PC-9 (cell line): ENCODE measurements around the gene UBE3C. TPM values are rescaled to one million over a fixed set of nuclear protein-coding genes. Genes with fewer than 3 reads are reported as not detected.

Experiments
- BruUV-seq: library from RNA; stranded (reverse); fragments of 400-500 nt; replicated peaks from 2 replicates; lab custom pipeline; 2021; lab: Mats Ljungman, UMichigan
- CTCF ChIA-PET: fragments of 300-600 bp; sonication (Branson Sonifier 250); formaldehyde crosslinking; loops from one replicate; lab custom pipeline; 2022; ENCODE audit warnings: antibody characterized with exemption; lab: Charles Lee
- POLR2A ChIA-PET: fragments of 300-600 bp; sonication (Branson Sonifier 250); formaldehyde crosslinking; loops from one replicate; lab custom pipeline; 2022; ENCODE audit warnings: antibody characterized with exemption; ENCODE audit not compliant: unreplicated experiment; lab: Charles Lee
- DNase-seq, 2 experiments: peaks; one replicate each; pipeline versions ENCODE4 v3.0.0 to v3.0.0-alpha.2; 2015 to 2022; ENCODE audit warnings: mixed read lengths in 1 of 2
- H2AFZ ChIP-seq: fragments of 200-600 bp; sonication (generic); 2 replicates; pipeline ENCODE4 v1.8.1; 2017; ENCODE audit warnings: antibody characterized with exemption
- H3F3A ChIP-seq: fragments of 200-600 bp; sonication (generic); 2 replicates; pipeline ENCODE4 v1.8.1; 2017; ENCODE audit warnings: antibody characterized with exemption, mild to moderate bottlenecking, low read depth; ENCODE audit not compliant: insufficient read depth
- H3K27ac ChIP-seq: fragments of 200-600 bp; sonication (generic); 2 replicates; pipeline ENCODE4 v1.6.1; 2016; ENCODE audit warnings: mixed run types
- H3K27me3 ChIP-seq: fragments of 200-600 bp; sonication (generic); 2 replicates; pipeline ENCODE4 v1.6.1; 2016; ENCODE audit warnings: low read depth, mixed run types; ENCODE audit not compliant: insufficient read depth
- H3K36me3 ChIP-seq: fragments of 200-600 bp; sonication (generic); 2 replicates; pipeline ENCODE4 v1.6.1; 2016; ENCODE audit warnings: low read depth, mixed run types
- H3K4me1 ChIP-seq: fragments of 200-600 bp; sonication (generic); replicated peaks from 2 replicates; pipeline ENCODE4 v1.6.1; 2016; ENCODE audit warnings: mixed run types; ENCODE audit not compliant: insufficient read depth
- H3K4me2 ChIP-seq: fragments of 200-600 bp; sonication (generic); 2 replicates; pipeline ENCODE4 v1.6.1; 2017; ENCODE audit warnings: mixed run types
- H3K4me3 ChIP-seq: fragments of 200-600 bp; sonication (generic); 2 replicates; pipeline ENCODE4 v1.6.1; 2016; ENCODE audit warnings: mixed run types
- H3K79me2 ChIP-seq: fragments of 200-600 bp; sonication (generic); 2 replicates; pipeline ENCODE4 v1.6.1; 2017; ENCODE audit warnings: low read depth, mixed run types
- H3K9me2 ChIP-seq: fragments of 200-600 bp; sonication (generic); 2 replicates; pipeline ENCODE4 v1.8.1; 2017; ENCODE audit warnings: mild to moderate bottlenecking; ENCODE audit not compliant: insufficient read depth
- H3K9me3 ChIP-seq: fragments of 200-600 bp; sonication (generic); 2 replicates; pipeline ENCODE4 v1.8.1; 2016; ENCODE audit warnings: low read depth; ENCODE audit not compliant: insufficient read depth
- H4K20me1 ChIP-seq: fragments of 200-600 bp; sonication (generic); 2 replicates; pipeline ENCODE4 v1.8.1; 2017; ENCODE audit not compliant: insufficient read depth
- CTCF ChIP-seq: fragments of 200-600 bp; sonication (generic); conservative IDR thresholded peaks from 2 replicates; pipeline ENCODE4 v1.6.1; 2017; ENCODE audit warnings: mixed run types, antibody characterized with exemption, mild to moderate bottlenecking, moderate library complexity
- EZH2 ChIP-seq: fragments of 200-600 bp; sonication (generic); IDR thresholded peaks from 2 replicates; pipeline ENCODE4 v1.8.0; 2017; ENCODE audit warnings: antibody characterized with exemption, low read depth
- intact Hi-C: fragments of 100-400 bp; cut with micrococcal nuclease; formaldehyde crosslinking; loops from one replicate; pipeline ENCODE4 v1.10.0; 2022; ENCODE audit not compliant: unreplicated experiment
- total RNA-seq: library from RNA; stranded (reverse); gene quantifications from 2 replicates; pipeline ENCODE4 v1.2.3, GENCODE V29; 2021

Gene UBE3C
- total RNA-seq, 1 experiment from 2014 or later = 77.6 TPM

- H3K36me3 ChIP-seq = 0 out of 2 replicates have a peak, but pooled peaks cover 11% of the 10 kb centered on the region
- no peak overlapping the region for H2AFZ ChIP-seq
- H3F3A ChIP-seq = peaks cover 17% of the 10 kb centered on the region
- peaks cover 3% of the 10 kb centered on the region; the same call in 1 of the 2 replicates for H4K20me1 ChIP-seq
- H3K4me3 ChIP-seq = no peak overlapping the region
- 0 out of 2 replicates have a peak, but pooled peaks cover 5% of the 10 kb centered on the region for H3K79me2 ChIP-seq
- no peak for DNase-seq
- CTCF ChIA-PET = interaction anchor here (0.7 kb wide), 1 partner anchor 28 kb away, joined by 4 read pairs; no protein-coding TSS in a partner anchor
- TF ChIP-seq CTCF = no peak
- H3K27ac ChIP-seq = no peak overlapping the region
- no TSS peak for BruUV-seq
- no peaks in the 10 kb centered on the region for H3K9me2 ChIP-seq
- POLR2A ChIA-PET = no interaction called here
- no peak overlapping the region for H3K4me2 ChIP-seq
- intact Hi-C loops = no loop called here
- no peaks in the 10 kb centered on the region for H3K27me3 ChIP-seq
- H3K9me3 ChIP-seq = no peaks in the 10 kb centered on the region
- no peaks in the 10 kb centered on the region for H3K4me1 ChIP-seq
Measured at GRCh38 chr7:157241631-157242030, 102.9 kb downstream of the UBE3C start.

GRCh38 chr7:157244516-157245294, 106.0 kb downstream of the UBE3C start:
- H3K79me2 ChIP-seq = no peaks in the 10 kb centered on the region
- no peak overlapping the region for H2AFZ ChIP-seq
- TF ChIP-seq EZH2 (no peak), CTCF (no peak)
- no peak for DNase-seq
- no peaks in the 10 kb centered on the region for H3K4me1 ChIP-seq
- no peaks in the 10 kb centered on the region for H3K9me2 ChIP-seq
- no peak overlapping the region for H3K4me3 ChIP-seq
- peak overlapping the region; percentile 34 for H3K27ac ChIP-seq
- no peak overlapping the region for H3K4me2 ChIP-seq
- no peaks in the 10 kb centered on the region for H3K9me3 ChIP-seq
- intact Hi-C loops = no loop called here
- H4K20me1 ChIP-seq = no peaks in the 10 kb centered on the region
- H3F3A ChIP-seq = peaks cover 27% of the 10 kb centered on the region
- ChIA-PET CTCF (no interaction called here), POLR2A (no interaction called here)
- no TSS peak for BruUV-seq
- H3K27me3 ChIP-seq = no peaks in the 10 kb centered on the region
- H3K36me3 ChIP-seq = 0 out of 2 replicates have a peak, but pooled peaks cover 11% of the 10 kb centered on the region

- Histone ChIP-seq H3K9me3 (no peaks in the 10 kb centered on the region), H2AFZ (no peak overlapping the region), H3K36me3 (peaks cover 13% of the 10 kb centered on the region), H3K4me2 (no peak overlapping the region), H3K4me3 (no peak overlapping the region), H4K20me1 (peaks cover 6% of the 10 kb centered on the region; the same call in 1 of the 2 replicates), H3K4me1 (no peaks in the 10 kb centered on the region), H3F3A (peaks cover 30% of the 10 kb centered on the region), H3K79me2 (no peaks in the 10 kb centered on the region), H3K27me3 (no peaks in the 10 kb centered on the region), H3K9me2 (no peaks in the 10 kb centered on the region), H3K27ac (no peak overlapping the region)
- no peak for DNase-seq
- no peak for TF ChIP-seq EZH2
- TF ChIP-seq CTCF = no peak
- ChIA-PET POLR2A (interaction anchor here (0.6 kb wide), 1 partner anchor 29 kb away, joined by 5 read pairs; no protein-coding TSS in a partner anchor), CTCF (no interaction called here)
- BruUV-seq = no TSS peak
- intact Hi-C loops = no loop called here
Measured at GRCh38 chr7:157246052-157246451, 107.3 kb downstream of the UBE3C start.
